Measurements from ENCODE around the gene CLPX. TPM values are rescaled to one million over a fixed set of nuclear protein-coding genes. Genes with fewer than 3 reads are reported as not detected.

CLPX gene
- total RNA-seq, 1 experiment from 2014 or later = 19.3 TPM

GRCh38 chr15:65196637-65197336, 11.6 kb upstream of the CLPX start:
- no peak overlapping the region for H2AFZ ChIP-seq (ENCODE audit: low read length)
- BruUV-seq (replicated peaks) = no TSS peak
- DNase-seq (no peak), ATAC-seq (no peak)
- no peaks in the 10 kb centered on the region for H3K36me3 ChIP-seq (ENCODE audit: low read depth, low read length)
- ChIA-PET POLR2A (ENCODE audit: unreplicated experiment) (interaction anchor here (0.7 kb wide), 1 partner anchor 303 kb away, joined by 5 read pairs; no protein-coding TSS in a partner anchor), CTCF (no interaction called here)
- no peaks in the 10 kb centered on the region for H3K4me1 ChIP-seq (ENCODE audit: insufficient read depth, low read length)
- H3K9me3 ChIP-seq (ENCODE audit: low read length) = no peaks in the 10 kb centered on the region
- no peaks in the 10 kb centered on the region for H4K20me1 ChIP-seq (ENCODE audit: low read length)
- no peak overlapping the region for H3K9ac ChIP-seq (ENCODE audit: low read length)
- no peaks in the 10 kb centered on the region for H3K27me3 ChIP-seq (ENCODE audit: low read length)
- intact Hi-C loops (cut with micrococcal nuclease) = no loop called here
- H3K27ac ChIP-seq (ENCODE audit: low read length) = no peak overlapping the region
- TF ChIP-seq, protein P1, sequence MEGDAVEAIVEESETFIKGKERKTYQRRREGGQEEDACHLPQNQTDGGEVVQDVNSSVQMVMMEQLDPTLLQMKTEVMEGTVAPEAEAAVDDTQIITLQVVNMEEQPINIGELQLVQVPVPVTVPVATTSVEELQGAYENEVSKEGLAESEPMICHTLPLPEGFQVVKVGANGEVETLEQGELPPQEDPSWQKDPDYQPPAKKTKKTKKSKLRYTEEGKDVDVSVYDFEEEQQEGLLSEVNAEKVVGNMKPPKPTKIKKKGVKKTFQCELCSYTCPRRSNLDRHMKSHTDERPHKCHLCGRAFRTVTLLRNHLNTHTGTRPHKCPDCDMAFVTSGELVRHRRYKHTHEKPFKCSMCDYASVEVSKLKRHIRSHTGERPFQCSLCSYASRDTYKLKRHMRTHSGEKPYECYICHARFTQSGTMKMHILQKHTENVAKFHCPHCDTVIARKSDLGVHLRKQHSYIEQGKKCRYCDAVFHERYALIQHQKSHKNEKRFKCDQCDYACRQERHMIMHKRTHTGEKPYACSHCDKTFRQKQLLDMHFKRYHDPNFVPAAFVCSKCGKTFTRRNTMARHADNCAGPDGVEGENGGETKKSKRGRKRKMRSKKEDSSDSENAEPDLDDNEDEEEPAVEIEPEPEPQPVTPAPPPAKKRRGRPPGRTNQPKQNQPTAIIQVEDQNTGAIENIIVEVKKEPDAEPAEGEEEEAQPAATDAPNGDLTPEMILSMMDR (conservative IDR thresholded peaks at IDR 0.05; ENCODE audit: low read depth, low read length) = no peak
- TF ChIP-seq EZH2phosphoT487 (IDR thresholded peaks at IDR 0.05; ENCODE audit: borderline replicate concordance, low read length) = no peak
- TF ChIP-seq EZH2 (IDR thresholded peaks at IDR 0.05; ENCODE audit: low read length, unreplicated experiment) = no peak
- no peaks in the 10 kb centered on the region for H3K79me2 ChIP-seq (ENCODE audit: low read length)
- no peaks in the 10 kb centered on the region for H3F3A ChIP-seq (ENCODE audit: low read length, unreplicated experiment)
- H3K4me3 ChIP-seq (ENCODE audit: low read length) = no peak overlapping the region
- no peaks in the 10 kb centered on the region for H3K9me2 ChIP-seq (replicated peaks; ENCODE audit: low read length)
- no peak overlapping the region for H3K4me2 ChIP-seq (ENCODE audit: low read length)

DNA sequence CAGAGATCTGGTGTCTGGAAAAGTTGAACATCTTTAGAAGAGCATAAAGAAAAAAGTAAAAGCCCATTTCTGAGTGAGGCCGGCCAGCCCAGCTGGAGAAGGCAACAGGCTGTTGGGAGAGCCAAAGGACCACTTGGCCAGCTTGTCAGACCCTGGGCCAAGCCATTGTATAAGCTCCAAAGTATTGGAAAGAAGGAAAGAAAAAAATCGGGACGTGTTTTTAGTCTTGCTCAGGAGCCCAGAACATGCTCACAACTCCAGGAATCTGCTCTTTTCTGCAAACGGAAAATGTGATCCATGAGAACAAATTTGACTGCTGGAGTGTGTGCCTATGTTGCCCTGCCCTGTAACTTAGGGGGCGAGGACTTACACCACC, 10.4 kb upstream of the CLPX start:
- H3K4me3 ChIP-seq (ENCODE audit: low read length) = no peak overlapping the region
- no TSS peak for BruUV-seq (replicated peaks)
- H3F3A ChIP-seq (ENCODE audit: low read length, unreplicated experiment) = no peaks in the 10 kb centered on the region
- H2AFZ ChIP-seq (ENCODE audit: low read length) = no peak overlapping the region
- H3K27me3 ChIP-seq (ENCODE audit: low read length) = no peaks in the 10 kb centered on the region
- no peak for ATAC-seq
- DNase-seq = no peak
- H3K79me2 ChIP-seq (ENCODE audit: low read length) = no peaks in the 10 kb centered on the region
- H3K9ac ChIP-seq (ENCODE audit: low read length) = no peak overlapping the region
- no peaks in the 10 kb centered on the region for H4K20me1 ChIP-seq (ENCODE audit: low read length)
- no peaks in the 10 kb centered on the region for H3K9me2 ChIP-seq (replicated peaks; ENCODE audit: low read length)
- POLR2A ChIA-PET (ENCODE audit: unreplicated experiment) = no interaction called here
- H3K27ac ChIP-seq (ENCODE audit: low read length) = no peak overlapping the region
- H3K9me3 ChIP-seq (ENCODE audit: low read length) = no peaks in the 10 kb centered on the region
- intact Hi-C loops (cut with micrococcal nuclease) = no loop called here
- no peak overlapping the region for H3K4me2 ChIP-seq (ENCODE audit: low read length)
- no peaks in the 10 kb centered on the region for H3K36me3 ChIP-seq (ENCODE audit: low read depth, low read length)
- TF ChIP-seq EZH2 (IDR thresholded peaks at IDR 0.05; ENCODE audit: low read length, unreplicated experiment) (no peak), EZH2phosphoT487 (IDR thresholded peaks at IDR 0.05; ENCODE audit: borderline replicate concordance, low read length) (no peak)
- TF ChIP-seq, protein P1 (conservative IDR thresholded peaks at IDR 0.05; ENCODE audit: low read depth, low read length) = no peak
- CTCF ChIA-PET = no interaction called here
- H3K4me1 ChIP-seq (ENCODE audit: insufficient read depth, low read length) = no peaks in the 10 kb centered on the region

DNA sequence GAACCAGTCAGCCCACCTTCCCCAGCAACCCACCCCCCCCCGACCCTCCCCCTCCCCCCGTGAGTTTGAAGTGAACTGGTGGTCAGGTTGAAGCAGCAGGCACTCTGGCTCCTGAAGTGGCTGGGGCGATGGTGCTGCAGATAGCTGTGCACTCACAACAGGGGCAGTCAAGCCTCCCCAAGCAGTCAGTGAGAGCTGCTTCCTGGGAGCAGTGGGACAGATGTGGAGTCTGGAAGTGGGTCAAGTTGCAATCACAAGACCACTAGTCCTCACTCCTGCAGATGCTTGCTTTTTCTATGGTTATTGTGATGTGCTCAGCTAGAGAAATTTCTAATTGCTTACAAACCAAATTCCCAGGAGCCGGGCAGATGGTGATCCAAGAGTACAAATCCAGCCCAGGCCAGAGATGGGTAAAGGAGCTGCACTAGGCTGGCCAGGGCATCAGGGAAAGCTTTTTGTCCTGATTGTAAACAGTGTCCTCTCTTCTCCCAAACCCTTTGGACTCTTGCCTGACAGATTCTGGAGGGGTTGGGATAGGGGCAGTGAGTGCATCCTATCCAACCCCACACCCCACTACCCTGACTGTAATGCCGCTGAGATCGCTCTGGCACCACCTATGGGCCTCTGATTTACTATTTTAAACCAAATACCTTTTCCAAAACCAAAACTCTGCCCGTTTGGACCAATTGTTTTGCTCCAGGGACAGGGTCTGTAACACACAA, 9.8 kb upstream of the CLPX start:
- BruUV-seq (replicated peaks) = no TSS peak
- DNase-seq = no peak
- H3K4me2 ChIP-seq (ENCODE audit: low read length) = no peak overlapping the region
- intact Hi-C loops (cut with micrococcal nuclease) = no loop called here
- no peaks in the 10 kb centered on the region for H3K79me2 ChIP-seq (ENCODE audit: low read length)
- no peaks in the 10 kb centered on the region for H3K4me1 ChIP-seq (ENCODE audit: insufficient read depth, low read length)
- H3K9me2 ChIP-seq (replicated peaks; ENCODE audit: low read length) = no peaks in the 10 kb centered on the region
- ChIA-PET POLR2A (ENCODE audit: unreplicated experiment) (no interaction called here), CTCF (no interaction called here)
- no peaks in the 10 kb centered on the region for H3K36me3 ChIP-seq (ENCODE audit: low read depth, low read length)
- no peak overlapping the region for H2AFZ ChIP-seq (ENCODE audit: low read length)
- no peak overlapping the region for H3K9ac ChIP-seq (ENCODE audit: low read length)
- no peak overlapping the region for H3K27ac ChIP-seq (ENCODE audit: low read length)
- no peak overlapping the region for H3K4me3 ChIP-seq (ENCODE audit: low read length)
- TF ChIP-seq, protein P1 (conservative IDR thresholded peaks at IDR 0.05; ENCODE audit: low read depth, low read length) = no peak
- TF ChIP-seq EZH2phosphoT487 (IDR thresholded peaks at IDR 0.05; ENCODE audit: borderline replicate concordance, low read length) (no peak), EZH2 (IDR thresholded peaks at IDR 0.05; ENCODE audit: low read length, unreplicated experiment) (no peak)
- no peak for ATAC-seq
- H3K27me3 ChIP-seq (ENCODE audit: low read length) = no peaks in the 10 kb centered on the region
- no peaks in the 10 kb centered on the region for H4K20me1 ChIP-seq (ENCODE audit: low read length)
- H3F3A ChIP-seq (ENCODE audit: low read length, unreplicated experiment) = no peaks in the 10 kb centered on the region
- H3K9me3 ChIP-seq (ENCODE audit: low read length) = no peaks in the 10 kb centered on the region

Data from PC-3 (cell line).